Endothelial cell (in vitro differentiated cells): ENCODE data around the gene ZNF573. TPM values are rescaled to one million over a fixed set of nuclear protein-coding genes. Genes with fewer than 3 reads are reported as not detected.
A peak's percentile ranks its signal among the peaks of the same experiment; 100 is the strongest.

ENCODE experiments used
- DNase-seq: peaks from one replicate; pipeline ENCODE4 v3.0.0; 2021; ENCODE audit warnings: low spot score
- H3K27ac Mint-ChIP-seq: one replicate; pipeline ENCODE4 v1.8.0; 2021; ENCODE audit warnings: mixed read lengths, inconsistent platforms; ENCODE audit not compliant: unreplicated experiment
- H3K27me3 Mint-ChIP-seq: one replicate; pipeline ENCODE4 v1.8.0; 2021; ENCODE audit warnings: mild to moderate bottlenecking, moderate library complexity, mixed read lengths, inconsistent platforms; ENCODE audit not compliant: unreplicated experiment
- H3K36me3 Mint-ChIP-seq: one replicate; pipeline ENCODE4 v1.8.0; 2021; ENCODE audit warnings: mild to moderate bottlenecking, low read depth, mixed read lengths, inconsistent platforms; ENCODE audit not compliant: unreplicated experiment
- H3K4me1 Mint-ChIP-seq: one replicate; pipeline ENCODE4 v1.8.0; 2021; ENCODE audit warnings: mild to moderate bottlenecking, mixed read lengths, inconsistent platforms; ENCODE audit not compliant: unreplicated experiment
- H3K4me3 Mint-ChIP-seq: one replicate; pipeline ENCODE4 v1.8.0; 2021; ENCODE audit warnings: mild to moderate bottlenecking, mixed read lengths, inconsistent platforms; ENCODE audit not compliant: unreplicated experiment
- H3K9me3 Mint-ChIP-seq: one replicate; pipeline ENCODE4 v1.8.0; 2021; ENCODE audit warnings: mixed read lengths, inconsistent platforms; ENCODE audit not compliant: unreplicated experiment
- CTCF ChIP-seq: fragments of 200-600 bp; sonication (generic); IDR thresholded peaks from one replicate; pipeline ENCODE4 v1.5.0; 2021; ENCODE audit warnings: antibody characterized with exemption; ENCODE audit not compliant: unreplicated experiment
- total RNA-seq: library from RNA; stranded (reverse); fragmentation: NEBNext Ultra II Directional; extraction: Animal tissue kit (Norgen Biotek cat#: 25700); gene quantifications from one replicate; pipeline ENCODE4 v1.2.1, GENCODE V29; 2021; ENCODE audit not compliant: unreplicated experiment

The ZNF573 gene
- total RNA-seq, 1 donor from 2014 or later: 11.3 TPM

GRCh38 chr19:37692956-37693620, 86.3 kb downstream of the ZNF573 start:
- Mint-ChIP-seq H3K27ac (no peak overlapping the region), H3K36me3 (peaks cover 16% of the 10 kb centered on the region), H3K4me1 (peaks cover 3% of the 10 kb centered on the region), H3K4me3 (no peak overlapping the region), H3K27me3 (peaks cover 2% of the 10 kb centered on the region), H3K9me3 (no peaks in the 10 kb centered on the region)
- no peak for TF ChIP-seq CTCF
- no peak for DNase-seq

GRCh38 chr19:37691881-37692504, 87.4 kb downstream of the ZNF573 start:
- Mint-ChIP-seq H3K27me3 (peaks cover 2% of the 10 kb centered on the region), H3K27ac (peak overlapping the region; percentile 42), H3K9me3 (no peaks in the 10 kb centered on the region), H3K4me1 (peaks cover 3% of the 10 kb centered on the region), H3K36me3 (peaks cover 12% of the 10 kb centered on the region), H3K4me3 (peak overlapping the region; percentile 96)
- no peak for TF ChIP-seq CTCF
- peak; percentile 76 for DNase-seq

Other genes with a start within 250 kb of the ZNF573 start
- 3.9 TPM for gene ZNF571, start 184.8 kb downstream of the ZNF573 start, total RNA-seq
- gene ZNF540, start 184.7 kb downstream of the ZNF573 start, total RNA-seq: 0.69 TPM
- gene ZFP30, start 124.1 kb downstream of the ZNF573 start, total RNA-seq: 20.2 TPM
- 15.2 TPM for gene ZNF607, start 59.8 kb downstream of the ZNF573 start, total RNA-seq
- gene WDR87, start 127.0 kb upstream of the ZNF573 start, total RNA-seq: not detected
- gene SIPA1L3, start 127.6 kb upstream of the ZNF573 start, total RNA-seq: 29.6 TPM